ENCODE measurements around the gene BDKRB2. TPM values are rescaled to one million over a fixed set of nuclear protein-coding genes. Genes with fewer than 3 reads are reported as not detected.

The BDKRB2 gene
- total and polyA plus RNA-seq, 2 experiments from 2014 or later = 0.14 to 0.21 TPM

GRCh38 chr14:96189281-96189711 is 15.3 kb upstream of the BDKRB2 start (continued):
- TF ChIP-seq, protein P1, sequence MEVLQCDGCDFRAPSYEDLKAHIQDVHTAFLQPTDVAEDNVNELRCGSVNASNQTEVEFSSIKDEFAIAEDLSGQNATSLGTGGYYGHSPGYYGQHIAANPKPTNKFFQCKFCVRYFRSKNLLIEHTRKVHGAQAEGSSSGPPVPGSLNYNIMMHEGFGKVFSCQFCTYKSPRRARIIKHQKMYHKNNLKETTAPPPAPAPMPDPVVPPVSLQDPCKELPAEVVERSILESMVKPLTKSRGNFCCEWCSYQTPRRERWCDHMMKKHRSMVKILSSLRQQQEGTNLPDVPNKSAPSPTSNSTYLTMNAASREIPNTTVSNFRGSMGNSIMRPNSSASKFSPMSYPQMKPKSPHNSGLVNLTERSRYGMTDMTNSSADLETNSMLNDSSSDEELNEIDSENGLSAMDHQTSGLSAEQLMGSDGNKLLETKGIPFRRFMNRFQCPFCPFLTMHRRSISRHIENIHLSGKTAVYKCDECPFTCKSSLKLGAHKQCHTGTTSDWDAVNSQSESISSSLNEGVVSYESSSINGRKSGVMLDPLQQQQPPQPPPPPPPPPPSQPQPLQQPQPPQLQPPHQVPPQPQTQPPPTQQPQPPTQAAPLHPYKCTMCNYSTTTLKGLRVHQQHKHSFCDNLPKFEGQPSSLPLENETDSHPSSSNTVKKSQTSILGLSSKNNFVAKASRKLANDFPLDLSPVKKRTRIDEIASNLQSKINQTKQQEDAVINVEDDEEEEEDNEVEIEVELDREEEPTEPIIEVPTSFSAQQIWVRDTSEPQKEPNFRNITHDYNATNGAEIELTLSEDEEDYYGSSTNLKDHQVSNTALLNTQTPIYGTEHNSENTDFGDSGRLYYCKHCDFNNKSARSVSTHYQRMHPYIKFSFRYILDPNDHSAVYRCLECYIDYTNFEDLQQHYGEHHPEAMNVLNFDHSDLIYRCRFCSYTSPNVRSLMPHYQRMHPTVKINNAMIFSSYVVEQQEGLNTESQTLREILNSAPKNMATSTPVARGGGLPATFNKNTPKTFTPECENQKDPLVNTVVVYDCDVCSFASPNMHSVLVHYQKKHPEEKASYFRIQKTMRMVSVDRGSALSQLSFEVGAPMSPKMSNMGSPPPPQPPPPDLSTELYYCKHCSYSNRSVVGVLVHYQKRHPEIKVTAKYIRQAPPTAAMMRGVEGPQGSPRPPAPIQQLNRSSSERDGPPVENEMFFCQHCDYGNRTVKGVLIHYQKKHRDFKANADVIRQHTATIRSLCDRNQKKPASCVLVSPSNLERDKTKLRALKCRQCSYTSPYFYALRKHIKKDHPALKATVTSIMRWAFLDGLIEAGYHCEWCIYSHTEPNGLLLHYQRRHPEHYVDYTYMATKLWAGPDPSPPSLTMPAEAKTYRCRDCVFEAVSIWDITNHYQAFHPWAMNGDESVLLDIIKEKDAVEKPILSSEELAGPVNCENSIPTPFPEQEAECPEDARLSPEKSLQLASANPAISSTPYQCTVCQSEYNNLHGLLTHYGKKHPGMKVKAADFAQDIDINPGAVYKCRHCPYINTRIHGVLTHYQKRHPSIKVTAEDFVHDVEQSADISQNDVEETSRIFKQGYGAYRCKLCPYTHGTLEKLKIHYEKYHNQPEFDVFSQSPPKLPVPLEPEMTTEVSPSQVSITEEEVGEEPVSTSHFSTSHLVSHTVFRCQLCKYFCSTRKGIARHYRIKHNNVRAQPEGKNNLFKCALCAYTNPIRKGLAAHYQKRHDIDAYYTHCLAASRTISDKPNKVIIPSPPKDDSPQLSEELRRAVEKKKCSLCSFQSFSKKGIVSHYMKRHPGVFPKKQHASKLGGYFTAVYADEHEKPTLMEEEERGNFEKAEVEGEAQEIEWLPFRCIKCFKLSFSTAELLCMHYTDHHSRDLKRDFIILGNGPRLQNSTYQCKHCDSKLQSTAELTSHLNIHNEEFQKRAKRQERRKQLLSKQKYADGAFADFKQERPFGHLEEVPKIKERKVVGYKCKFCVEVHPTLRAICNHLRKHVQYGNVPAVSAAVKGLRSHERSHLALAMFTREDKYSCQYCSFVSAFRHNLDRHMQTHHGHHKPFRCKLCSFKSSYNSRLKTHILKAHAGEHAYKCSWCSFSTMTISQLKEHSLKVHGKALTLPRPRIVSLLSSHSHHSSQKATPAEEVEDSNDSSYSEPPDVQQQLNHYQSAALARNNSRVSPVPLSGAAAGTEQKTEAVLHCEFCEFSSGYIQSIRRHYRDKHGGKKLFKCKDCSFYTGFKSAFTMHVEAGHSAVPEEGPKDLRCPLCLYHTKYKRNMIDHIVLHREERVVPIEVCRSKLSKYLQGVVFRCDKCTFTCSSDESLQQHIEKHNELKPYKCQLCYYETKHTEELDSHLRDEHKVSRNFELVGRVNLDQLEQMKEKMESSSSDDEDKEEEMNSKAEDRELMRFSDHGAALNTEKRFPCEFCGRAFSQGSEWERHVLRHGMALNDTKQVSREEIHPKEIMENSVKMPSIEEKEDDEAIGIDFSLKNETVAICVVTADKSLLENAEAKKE (CRISPR knock-in tag; IDR thresholded peaks at IDR 0.05) = no peak
- TF ChIP-seq EZH2phosphoT487 (IDR thresholded peaks at IDR 0.05; ENCODE audit: unreplicated experiment) (no peak), EZH2 (IDR thresholded peaks at IDR 0.05; ENCODE audit: low read depth, unreplicated experiment) (no peak)

GRCh38 chr14:96191353-96191752 is 13.3 kb upstream of the BDKRB2 start:
- Histone ChIP-seq H3K4me1 (ENCODE audit: insufficient read depth) (peaks cover 22% of the 10 kb centered on the region), H3K27ac (ENCODE audit: low read depth) (no peak overlapping the region), H3K9me2 (ENCODE audit: insufficient read depth) (no peaks in the 10 kb centered on the region), H3K36me3 (ENCODE audit: insufficient read depth) (no peaks in the 10 kb centered on the region), H3F3A (replicated peaks; ENCODE audit: low read depth) (no peaks in the 10 kb centered on the region), H3K79me2 (replicated peaks; ENCODE audit: insufficient read depth) (no peaks in the 10 kb centered on the region), H3K4me3 (no peak overlapping the region), H2AFZ (no peak overlapping the region), H4K20me1 (replicated peaks; ENCODE audit: insufficient read depth) (no peaks in the 10 kb centered on the region), H3K27me3 (ENCODE audit: insufficient read depth) (no peaks in the 10 kb centered on the region), H3K4me2 (peak overlapping the region; percentile 9; the same call in 1 of the 2 replicates)
- ATAC-seq = peak; percentile 30; the same call in 2 of the 3 replicates
- DNase-seq (ENCODE audit: low spot score) = no peak
- H3K4me1 Mint-ChIP-seq = peaks cover 38% of the 10 kb centered on the region
- peaks cover 13% of the 10 kb centered on the region for H3K27me3 Mint-ChIP-seq (ENCODE audit: insufficient read depth, low read depth, poor library complexity)
- H3K36me3 Mint-ChIP-seq (ENCODE audit: low read depth) = no peaks in the 10 kb centered on the region
- TF ChIP-seq CREB1 (CRISPR knock-in tag; IDR thresholded peaks at IDR 0.05; ENCODE audit: low read depth) (no peak), STAT1 (IDR thresholded peaks at IDR 0.05; ENCODE audit: unreplicated experiment) (no peak), JUNB (IDR thresholded peaks at IDR 0.05; ENCODE audit: unreplicated experiment) (no peak), ZNF114 (CRISPR knock-in tag; IDR thresholded peaks at IDR 0.05) (no peak), EZH2 (IDR thresholded peaks at IDR 0.05; ENCODE audit: low read depth, unreplicated experiment) (no peak)
- TF ChIP-seq, protein P1 (CRISPR knock-in tag; IDR thresholded peaks at IDR 0.05) = no peak
- TF ChIP-seq, protein P2, sequence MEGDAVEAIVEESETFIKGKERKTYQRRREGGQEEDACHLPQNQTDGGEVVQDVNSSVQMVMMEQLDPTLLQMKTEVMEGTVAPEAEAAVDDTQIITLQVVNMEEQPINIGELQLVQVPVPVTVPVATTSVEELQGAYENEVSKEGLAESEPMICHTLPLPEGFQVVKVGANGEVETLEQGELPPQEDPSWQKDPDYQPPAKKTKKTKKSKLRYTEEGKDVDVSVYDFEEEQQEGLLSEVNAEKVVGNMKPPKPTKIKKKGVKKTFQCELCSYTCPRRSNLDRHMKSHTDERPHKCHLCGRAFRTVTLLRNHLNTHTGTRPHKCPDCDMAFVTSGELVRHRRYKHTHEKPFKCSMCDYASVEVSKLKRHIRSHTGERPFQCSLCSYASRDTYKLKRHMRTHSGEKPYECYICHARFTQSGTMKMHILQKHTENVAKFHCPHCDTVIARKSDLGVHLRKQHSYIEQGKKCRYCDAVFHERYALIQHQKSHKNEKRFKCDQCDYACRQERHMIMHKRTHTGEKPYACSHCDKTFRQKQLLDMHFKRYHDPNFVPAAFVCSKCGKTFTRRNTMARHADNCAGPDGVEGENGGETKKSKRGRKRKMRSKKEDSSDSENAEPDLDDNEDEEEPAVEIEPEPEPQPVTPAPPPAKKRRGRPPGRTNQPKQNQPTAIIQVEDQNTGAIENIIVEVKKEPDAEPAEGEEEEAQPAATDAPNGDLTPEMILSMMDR (conservative IDR thresholded peaks at IDR 0.05; ENCODE audit: low read depth in 2 of 2) = no peak
- no peak overlapping the region for H3K4me3 Mint-ChIP-seq
- H3K27ac Mint-ChIP-seq = no peak overlapping the region
- H3K9me3 Mint-ChIP-seq = no peaks in the 10 kb centered on the region; the same call in 2 of the 3 replicates

Data from GM23338 (cell line).